NB4 (cell line): Measurements from ENCODE around the gene RANGRF.

ENCODE experiments used
- DNase-seq: peaks from one replicate; pipeline ENCODE4 v3.0.0; 2010; ENCODE audit warnings: low read depth
- H3K4me3 ChIP-seq: one replicate; pipeline ENCODE4 v1.5.1; 2011; ENCODE audit warnings: mild to moderate bottlenecking, low read depth, low read length, moderate library complexity
- CTCF ChIP-seq: IDR thresholded peaks from one replicate; pipeline ENCODE4 v1.5.1; 2012; ENCODE audit warnings: low read depth, low read length
- MYC ChIP-seq: IDR thresholded peaks from 2 replicates; pipeline ENCODE4 v1.6.1; 2011; ENCODE audit warnings: low read depth, low read length
- POLR2A ChIP-seq: IDR thresholded peaks from 2 replicates; pipeline ENCODE4 v1.6.1; 2011; ENCODE audit warnings: mild to moderate bottlenecking; ENCODE audit not compliant: insufficient read length; ENCODE audit errors: extremely low read depth
- TF ChIP-seq, protein P1 (sequence below): IDR thresholded peaks from 2 replicates; pipeline ENCODE4 v1.6.1; 2011; ENCODE audit warnings: low read depth, low read length

Gene RANGRF

GRCh38 chr17:8311131-8311790, 22.8 kb downstream of the RANGRF start:
- no peak for DNase-seq
- TF ChIP-seq POLR2A: no peak
- TF ChIP-seq, protein P1, sequence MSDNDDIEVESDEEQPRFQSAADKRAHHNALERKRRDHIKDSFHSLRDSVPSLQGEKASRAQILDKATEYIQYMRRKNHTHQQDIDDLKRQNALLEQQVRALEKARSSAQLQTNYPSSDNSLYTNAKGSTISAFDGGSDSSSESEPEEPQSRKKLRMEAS: no peak
- no peak for TF ChIP-seq CTCF
- no peak for TF ChIP-seq MYC
- no peak overlapping the region for H3K4me3 ChIP-seq

GRCh38 chr17:8312251-8312650, 23.8 kb downstream of the RANGRF start:
- H3K4me3 ChIP-seq: no peak overlapping the region
- no peak for DNase-seq
- no peak for TF ChIP-seq CTCF
- TF ChIP-seq POLR2A: no peak
- TF ChIP-seq MYC: no peak
- TF ChIP-seq, protein P1: no peak

- TF ChIP-seq, protein P1: no peak
- no peak for TF ChIP-seq POLR2A
- no peak for TF ChIP-seq CTCF
- TF ChIP-seq MYC: no peak
- H3K4me3 ChIP-seq: no peak overlapping the region
- no peak for DNase-seq
Observed at GRCh38 chr17:8312726-8313600, 24.5 kb downstream of the RANGRF start.

- no peak for DNase-seq
- TF ChIP-seq, protein P1: no peak
- TF ChIP-seq POLR2A (no peak), CTCF (no peak), MYC (no peak)
- no peak overlapping the region for H3K4me3 ChIP-seq
Observed at GRCh38 chr17:8314797-8315763, 26.6 kb downstream of the RANGRF start.

- TF ChIP-seq, protein P1: no peak
- TF ChIP-seq MYC: no peak
- TF ChIP-seq POLR2A: no peak
- no peak for TF ChIP-seq CTCF
- DNase-seq: no peak
- H3K4me3 ChIP-seq: no peak overlapping the region
Observed at GRCh38 chr17:8315764-8316217, 27.3 kb downstream of the RANGRF start.
